Panc1 (cell line): Measurements from ENCODE around the gene TCEA3.

Experiments
- POLR2AphosphoS5 ChIP-seq: IDR thresholded peaks from 2 replicates; pipeline ENCODE4 v1.6.1; 2012; ENCODE audit warnings: mild to moderate bottlenecking, low read depth, low read length, moderate library complexity
- TCF7L2 ChIP-seq: IDR thresholded peaks from 2 replicates; pipeline ENCODE4 v1.6.1; 2011; ENCODE audit warnings: mild to moderate bottlenecking, low read depth, low read length, inconsistent platforms
- TF ChIP-seq, protein P1 (sequence below): fragments of 450-650 bp; IDR thresholded peaks from 2 replicates; pipeline ENCODE4 v1.5.1; 2017; ENCODE audit warnings: mild to moderate bottlenecking
- TF ChIP-seq, protein P2 (sequence below), 2 experiments: IDR thresholded peaks; 2 replicates each; pipeline ENCODE4 v1.6.1; 2011 to 2012; ENCODE audit warnings: low read depth in 2 of 2, control low read depth in 1 of 2, low read length in 1 of 2, mild to moderate bottlenecking in 1 of 2, moderate library complexity in 1 of 2; ENCODE audit not compliant: insufficient read depth in 1 of 2

- TF ChIP-seq, protein P1, sequence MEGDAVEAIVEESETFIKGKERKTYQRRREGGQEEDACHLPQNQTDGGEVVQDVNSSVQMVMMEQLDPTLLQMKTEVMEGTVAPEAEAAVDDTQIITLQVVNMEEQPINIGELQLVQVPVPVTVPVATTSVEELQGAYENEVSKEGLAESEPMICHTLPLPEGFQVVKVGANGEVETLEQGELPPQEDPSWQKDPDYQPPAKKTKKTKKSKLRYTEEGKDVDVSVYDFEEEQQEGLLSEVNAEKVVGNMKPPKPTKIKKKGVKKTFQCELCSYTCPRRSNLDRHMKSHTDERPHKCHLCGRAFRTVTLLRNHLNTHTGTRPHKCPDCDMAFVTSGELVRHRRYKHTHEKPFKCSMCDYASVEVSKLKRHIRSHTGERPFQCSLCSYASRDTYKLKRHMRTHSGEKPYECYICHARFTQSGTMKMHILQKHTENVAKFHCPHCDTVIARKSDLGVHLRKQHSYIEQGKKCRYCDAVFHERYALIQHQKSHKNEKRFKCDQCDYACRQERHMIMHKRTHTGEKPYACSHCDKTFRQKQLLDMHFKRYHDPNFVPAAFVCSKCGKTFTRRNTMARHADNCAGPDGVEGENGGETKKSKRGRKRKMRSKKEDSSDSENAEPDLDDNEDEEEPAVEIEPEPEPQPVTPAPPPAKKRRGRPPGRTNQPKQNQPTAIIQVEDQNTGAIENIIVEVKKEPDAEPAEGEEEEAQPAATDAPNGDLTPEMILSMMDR, result no peak
- TF ChIP-seq POLR2AphosphoS5, result no peak
- TF ChIP-seq TCF7L2, result no peak
- TF ChIP-seq, protein P2, sequence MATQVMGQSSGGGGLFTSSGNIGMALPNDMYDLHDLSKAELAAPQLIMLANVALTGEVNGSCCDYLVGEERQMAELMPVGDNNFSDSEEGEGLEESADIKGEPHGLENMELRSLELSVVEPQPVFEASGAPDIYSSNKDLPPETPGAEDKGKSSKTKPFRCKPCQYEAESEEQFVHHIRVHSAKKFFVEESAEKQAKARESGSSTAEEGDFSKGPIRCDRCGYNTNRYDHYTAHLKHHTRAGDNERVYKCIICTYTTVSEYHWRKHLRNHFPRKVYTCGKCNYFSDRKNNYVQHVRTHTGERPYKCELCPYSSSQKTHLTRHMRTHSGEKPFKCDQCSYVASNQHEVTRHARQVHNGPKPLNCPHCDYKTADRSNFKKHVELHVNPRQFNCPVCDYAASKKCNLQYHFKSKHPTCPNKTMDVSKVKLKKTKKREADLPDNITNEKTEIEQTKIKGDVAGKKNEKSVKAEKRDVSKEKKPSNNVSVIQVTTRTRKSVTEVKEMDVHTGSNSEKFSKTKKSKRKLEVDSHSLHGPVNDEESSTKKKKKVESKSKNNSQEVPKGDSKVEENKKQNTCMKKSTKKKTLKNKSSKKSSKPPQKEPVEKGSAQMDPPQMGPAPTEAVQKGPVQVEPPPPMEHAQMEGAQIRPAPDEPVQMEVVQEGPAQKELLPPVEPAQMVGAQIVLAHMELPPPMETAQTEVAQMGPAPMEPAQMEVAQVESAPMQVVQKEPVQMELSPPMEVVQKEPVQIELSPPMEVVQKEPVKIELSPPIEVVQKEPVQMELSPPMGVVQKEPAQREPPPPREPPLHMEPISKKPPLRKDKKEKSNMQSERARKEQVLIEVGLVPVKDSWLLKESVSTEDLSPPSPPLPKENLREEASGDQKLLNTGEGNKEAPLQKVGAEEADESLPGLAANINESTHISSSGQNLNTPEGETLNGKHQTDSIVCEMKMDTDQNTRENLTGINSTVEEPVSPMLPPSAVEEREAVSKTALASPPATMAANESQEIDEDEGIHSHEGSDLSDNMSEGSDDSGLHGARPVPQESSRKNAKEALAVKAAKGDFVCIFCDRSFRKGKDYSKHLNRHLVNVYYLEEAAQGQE (IDR thresholded peaks at IDR 0.05; ENCODE audit: insufficient read depth in 1 of 2, low read depth in 2 of 2, low read length in 1 of 2), result no peak
These were observed 52.3 kb downstream of the TCEA3 start for GRCh38 chr1:23371987-23372880.
